Ishikawa (cell line): ENCODE measurements around the gene MUC3A.

Experiments used
- CEBPB ChIP-seq: IDR thresholded peaks from 2 replicates; pipeline ENCODE4 v1.6.1; 2012
- CREB1 ChIP-seq: IDR thresholded peaks from 2 replicates; pipeline ENCODE4 v1.6.1; 2012; ENCODE audit warnings: low read depth
- EGR1 ChIP-seq: IDR thresholded peaks from 2 replicates; pipeline ENCODE4 v1.6.1; 2012
- EP300 ChIP-seq: IDR thresholded peaks from 2 replicates; pipeline ENCODE4 v1.6.1; 2012; ENCODE audit warnings: borderline replicate concordance
- FOXM1 ChIP-seq: IDR thresholded peaks from 2 replicates; pipeline ENCODE4 v1.6.1; 2012; ENCODE audit warnings: low read depth, borderline replicate concordance
- NFIC ChIP-seq: IDR thresholded peaks from 2 replicates; pipeline ENCODE4 v1.6.1; 2012
- RAD21 ChIP-seq: IDR thresholded peaks from 2 replicates; pipeline ENCODE4 v1.6.1; 2012; ENCODE audit warnings: low read depth
- TAF1 ChIP-seq: IDR thresholded peaks from 2 replicates; pipeline ENCODE4 v1.6.1; 2012; ENCODE audit warnings: low read depth, mild to moderate bottlenecking
- TCF12 ChIP-seq: IDR thresholded peaks from 2 replicates; pipeline ENCODE4 v1.6.1; 2012; ENCODE audit warnings: low read depth
- TEAD4 ChIP-seq: IDR thresholded peaks from 2 replicates; pipeline ENCODE4 v1.6.1; 2012
- YY1 ChIP-seq: IDR thresholded peaks from 2 replicates; pipeline ENCODE4 v1.6.1; 2012; ENCODE audit warnings: low read depth
- ZBTB7A ChIP-seq: IDR thresholded peaks from 2 replicates; pipeline ENCODE4 v1.6.1; 2012; ENCODE audit warnings: low read depth
- TF ChIP-seq, protein P1 (sequence below): IDR thresholded peaks from 2 replicates; pipeline ENCODE4 v1.6.1; 2012; ENCODE audit warnings: low read depth, mild to moderate bottlenecking
- TF ChIP-seq, protein P2 (sequence below): IDR thresholded peaks from 2 replicates; pipeline ENCODE4 v1.6.1; 2012
- TF ChIP-seq, protein P3 (sequence below): IDR thresholded peaks from 2 replicates; pipeline ENCODE4 v1.6.1; 2012

The MUC3A gene

DNA sequence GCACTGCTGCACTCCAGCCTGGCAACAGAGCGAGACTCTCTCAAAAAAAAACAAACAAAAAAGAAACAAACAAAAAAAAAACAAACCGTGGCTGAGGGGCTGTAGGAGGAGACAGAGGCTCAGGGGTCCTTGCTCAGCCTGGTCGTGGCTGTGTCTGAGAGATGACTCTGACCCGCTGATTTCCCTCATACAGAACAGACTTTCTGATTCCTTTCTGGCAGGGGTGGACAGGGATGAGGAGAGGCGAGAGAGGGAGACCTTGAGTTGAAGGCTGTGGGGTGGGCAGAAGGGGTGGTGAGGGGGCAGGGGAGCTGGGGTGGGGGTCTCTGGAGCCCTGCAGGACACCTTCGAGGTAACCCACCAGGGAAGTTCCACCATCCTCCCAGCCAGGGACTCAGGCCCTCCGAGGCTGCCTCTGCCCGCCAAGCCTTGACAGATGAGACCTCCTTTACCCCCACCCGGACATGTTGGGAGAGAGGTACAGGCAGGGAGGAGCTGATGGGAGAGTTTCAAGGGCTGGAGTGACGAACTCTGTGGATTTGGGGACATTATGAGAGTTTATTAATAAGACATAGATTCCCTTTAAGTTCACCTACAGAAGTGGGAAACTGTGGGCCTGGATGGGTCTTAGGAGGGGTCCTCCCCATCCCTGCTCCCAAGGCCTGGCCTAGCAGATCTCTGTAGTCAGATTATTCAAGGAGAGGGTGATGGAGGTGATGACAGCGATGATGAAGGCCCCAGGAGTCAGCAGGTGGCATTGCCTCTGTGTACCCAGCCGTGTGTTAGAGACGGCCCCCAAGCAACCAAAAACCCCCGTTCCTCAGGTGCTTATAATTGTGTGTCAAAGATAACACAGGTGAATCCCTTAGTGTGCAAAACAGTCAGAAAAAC, 22.0 kb downstream of the MUC3A start:
- TF ChIP-seq TCF12 (no peak), NFIC (no peak), TAF1 (no peak), TEAD4 (no peak), FOXM1 (no peak), RAD21 (no peak), EGR1 (no peak), ZBTB7A (no peak), YY1 (no peak), CEBPB (no peak), CREB1 (no peak), EP300 (no peak)
- TF ChIP-seq, protein P1, sequence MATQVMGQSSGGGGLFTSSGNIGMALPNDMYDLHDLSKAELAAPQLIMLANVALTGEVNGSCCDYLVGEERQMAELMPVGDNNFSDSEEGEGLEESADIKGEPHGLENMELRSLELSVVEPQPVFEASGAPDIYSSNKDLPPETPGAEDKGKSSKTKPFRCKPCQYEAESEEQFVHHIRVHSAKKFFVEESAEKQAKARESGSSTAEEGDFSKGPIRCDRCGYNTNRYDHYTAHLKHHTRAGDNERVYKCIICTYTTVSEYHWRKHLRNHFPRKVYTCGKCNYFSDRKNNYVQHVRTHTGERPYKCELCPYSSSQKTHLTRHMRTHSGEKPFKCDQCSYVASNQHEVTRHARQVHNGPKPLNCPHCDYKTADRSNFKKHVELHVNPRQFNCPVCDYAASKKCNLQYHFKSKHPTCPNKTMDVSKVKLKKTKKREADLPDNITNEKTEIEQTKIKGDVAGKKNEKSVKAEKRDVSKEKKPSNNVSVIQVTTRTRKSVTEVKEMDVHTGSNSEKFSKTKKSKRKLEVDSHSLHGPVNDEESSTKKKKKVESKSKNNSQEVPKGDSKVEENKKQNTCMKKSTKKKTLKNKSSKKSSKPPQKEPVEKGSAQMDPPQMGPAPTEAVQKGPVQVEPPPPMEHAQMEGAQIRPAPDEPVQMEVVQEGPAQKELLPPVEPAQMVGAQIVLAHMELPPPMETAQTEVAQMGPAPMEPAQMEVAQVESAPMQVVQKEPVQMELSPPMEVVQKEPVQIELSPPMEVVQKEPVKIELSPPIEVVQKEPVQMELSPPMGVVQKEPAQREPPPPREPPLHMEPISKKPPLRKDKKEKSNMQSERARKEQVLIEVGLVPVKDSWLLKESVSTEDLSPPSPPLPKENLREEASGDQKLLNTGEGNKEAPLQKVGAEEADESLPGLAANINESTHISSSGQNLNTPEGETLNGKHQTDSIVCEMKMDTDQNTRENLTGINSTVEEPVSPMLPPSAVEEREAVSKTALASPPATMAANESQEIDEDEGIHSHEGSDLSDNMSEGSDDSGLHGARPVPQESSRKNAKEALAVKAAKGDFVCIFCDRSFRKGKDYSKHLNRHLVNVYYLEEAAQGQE: no peak
- TF ChIP-seq, protein P2, sequence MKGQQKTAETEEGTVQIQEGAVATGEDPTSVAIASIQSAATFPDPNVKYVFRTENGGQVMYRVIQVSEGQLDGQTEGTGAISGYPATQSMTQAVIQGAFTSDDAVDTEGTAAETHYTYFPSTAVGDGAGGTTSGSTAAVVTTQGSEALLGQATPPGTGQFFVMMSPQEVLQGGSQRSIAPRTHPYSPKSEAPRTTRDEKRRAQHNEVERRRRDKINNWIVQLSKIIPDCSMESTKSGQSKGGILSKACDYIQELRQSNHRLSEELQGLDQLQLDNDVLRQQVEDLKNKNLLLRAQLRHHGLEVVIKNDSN: no peak
- TF ChIP-seq, protein P3, sequence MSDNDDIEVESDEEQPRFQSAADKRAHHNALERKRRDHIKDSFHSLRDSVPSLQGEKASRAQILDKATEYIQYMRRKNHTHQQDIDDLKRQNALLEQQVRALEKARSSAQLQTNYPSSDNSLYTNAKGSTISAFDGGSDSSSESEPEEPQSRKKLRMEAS: no peak

DNA sequence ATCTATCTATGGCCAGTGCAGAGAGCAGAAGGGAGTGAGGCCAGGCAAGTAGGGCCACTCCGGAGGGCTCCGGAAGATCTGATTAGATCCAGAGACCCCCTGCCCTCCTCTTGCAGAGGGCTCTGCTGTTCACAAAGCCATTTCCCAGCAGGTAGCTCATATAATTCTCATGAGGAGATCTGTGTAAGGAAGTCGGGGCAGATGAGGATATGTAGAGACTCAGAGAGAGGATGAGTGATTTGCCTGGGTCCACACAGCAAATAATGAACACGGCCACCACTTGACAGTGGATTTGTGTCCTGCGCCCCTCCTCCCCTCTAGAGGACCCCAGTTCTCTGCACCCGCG, 22.6 kb downstream of the MUC3A start:
- TF ChIP-seq EGR1 (no peak), TEAD4 (no peak), FOXM1 (no peak), TAF1 (no peak), CEBPB (no peak), TCF12 (no peak), YY1 (no peak), NFIC (no peak), EP300 (no peak)
- TF ChIP-seq, protein P3: no peak
- TF ChIP-seq, protein P2: no peak
- TF ChIP-seq, protein P1: no peak

DNA sequence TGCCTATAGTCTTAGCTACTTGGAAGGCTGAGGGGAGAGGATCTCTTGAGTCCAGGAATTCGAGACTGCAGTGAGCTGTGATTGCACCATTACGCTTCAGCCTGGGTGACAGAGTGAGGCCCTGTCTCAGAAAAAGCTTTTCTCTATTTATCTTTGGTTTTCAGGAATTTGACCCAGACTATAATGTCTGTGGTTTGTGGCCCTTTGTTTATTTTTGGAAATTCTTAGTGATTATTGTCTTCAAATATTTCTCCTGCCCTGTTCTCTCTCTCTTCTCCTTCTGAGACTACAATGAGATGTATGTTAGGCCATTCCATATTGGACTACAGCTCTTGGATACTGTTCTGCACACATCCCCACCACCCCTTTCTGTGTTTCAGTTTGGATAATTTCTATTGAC, 24.7 kb downstream of the MUC3A start:
- TF ChIP-seq CEBPB (no peak), TAF1 (no peak), EGR1 (no peak), NFIC (no peak), CREB1 (no peak), ZBTB7A (no peak), TEAD4 (no peak)
- TF ChIP-seq, protein P1: no peak
- TF ChIP-seq, protein P3: no peak

DNA sequence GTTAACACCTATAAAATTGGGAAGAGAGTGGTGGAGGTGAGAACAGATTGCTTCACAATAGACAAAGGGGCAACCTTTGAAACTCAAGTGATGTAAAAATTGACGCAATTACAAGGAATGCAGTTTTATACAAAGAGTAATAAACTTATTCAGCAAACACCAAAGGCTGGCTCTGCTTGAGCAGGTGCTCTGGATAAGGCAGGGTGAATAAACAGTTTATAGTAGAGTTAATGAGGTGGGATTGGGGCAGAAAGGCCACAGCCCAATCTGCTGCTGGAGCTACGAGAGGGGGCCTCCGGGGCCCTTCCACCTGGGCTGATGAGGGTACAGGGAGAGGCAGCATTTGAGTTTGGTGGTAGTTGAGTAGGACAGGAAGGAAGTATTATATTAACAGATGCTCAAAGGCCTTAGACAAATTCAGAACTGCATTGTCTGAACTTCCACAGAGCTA, 26.1 kb downstream of the MUC3A start:
- TF ChIP-seq TAF1: no peak
- no peak for TF ChIP-seq ZBTB7A
- TF ChIP-seq, protein P1: no peak
- TF ChIP-seq TCF12: no peak
- TF ChIP-seq CEBPB: no peak
- TF ChIP-seq YY1: no peak
- TF ChIP-seq NFIC: no peak
- TF ChIP-seq EGR1: no peak
- TF ChIP-seq, protein P3: no peak
